ENCODE data around the gene FAHD1.

GRCh38 chr16:1793578-1794220, 33.3 kb upstream of the FAHD1 start, which contains the start of gene IGFALS:
- TF ChIP-seq CTCF (IDR thresholded peaks at IDR 0.05; ENCODE audit: poor library complexity) (no peak), EZH2 (IDR thresholded peaks at IDR 0.05; ENCODE audit: borderline replicate concordance) (no peak)
